ENCODE data around the gene CYS1.
A peak's percentile ranks its signal among the peaks of the same experiment; 100 is the strongest.

The CYS1 gene

DNA sequence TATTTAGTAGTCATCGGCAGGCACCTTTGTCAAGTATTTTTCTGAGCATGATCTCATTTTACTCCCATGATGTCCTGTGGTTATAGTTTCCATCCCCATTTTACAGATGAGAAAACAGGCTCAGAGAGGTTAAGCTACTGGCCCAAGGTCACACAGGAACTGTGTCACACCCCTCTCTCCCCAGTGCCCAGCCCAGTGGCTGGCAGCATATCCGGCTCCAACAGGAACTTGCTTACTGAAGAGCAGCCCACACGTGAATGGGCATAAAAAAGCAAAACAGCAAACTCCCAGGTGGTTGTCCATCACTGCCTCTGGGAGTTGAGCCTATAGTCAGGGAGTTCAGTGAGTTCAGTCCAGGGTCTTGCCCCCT, 45.2 kb downstream of the CYS1 start:
- no peak overlapping the region for H3K27ac ChIP-seq (ENCODE audit: low read length)
- TF ChIP-seq, protein P1, sequence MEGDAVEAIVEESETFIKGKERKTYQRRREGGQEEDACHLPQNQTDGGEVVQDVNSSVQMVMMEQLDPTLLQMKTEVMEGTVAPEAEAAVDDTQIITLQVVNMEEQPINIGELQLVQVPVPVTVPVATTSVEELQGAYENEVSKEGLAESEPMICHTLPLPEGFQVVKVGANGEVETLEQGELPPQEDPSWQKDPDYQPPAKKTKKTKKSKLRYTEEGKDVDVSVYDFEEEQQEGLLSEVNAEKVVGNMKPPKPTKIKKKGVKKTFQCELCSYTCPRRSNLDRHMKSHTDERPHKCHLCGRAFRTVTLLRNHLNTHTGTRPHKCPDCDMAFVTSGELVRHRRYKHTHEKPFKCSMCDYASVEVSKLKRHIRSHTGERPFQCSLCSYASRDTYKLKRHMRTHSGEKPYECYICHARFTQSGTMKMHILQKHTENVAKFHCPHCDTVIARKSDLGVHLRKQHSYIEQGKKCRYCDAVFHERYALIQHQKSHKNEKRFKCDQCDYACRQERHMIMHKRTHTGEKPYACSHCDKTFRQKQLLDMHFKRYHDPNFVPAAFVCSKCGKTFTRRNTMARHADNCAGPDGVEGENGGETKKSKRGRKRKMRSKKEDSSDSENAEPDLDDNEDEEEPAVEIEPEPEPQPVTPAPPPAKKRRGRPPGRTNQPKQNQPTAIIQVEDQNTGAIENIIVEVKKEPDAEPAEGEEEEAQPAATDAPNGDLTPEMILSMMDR (IDR thresholded peaks at IDR 0.05; ENCODE audit: borderline replicate concordance, extremely low read depth, low read length, poor library complexity, severe bottlenecking): no peak
- TF ChIP-seq EZH2 (IDR thresholded peaks at IDR 0.05; ENCODE audit: borderline replicate concordance, low read depth, low read length, severe bottlenecking): no peak
- H3K36me3 ChIP-seq (ENCODE audit: insufficient read depth, low read length): no peaks in the 10 kb centered on the region
- H3K27me3 ChIP-seq (ENCODE audit: insufficient read depth, low read length, poor library complexity): no peaks in the 10 kb centered on the region
- no peaks in the 10 kb centered on the region for H3K79me2 ChIP-seq (ENCODE audit: insufficient read depth, low read length)
- no peaks in the 10 kb centered on the region for H3K9me3 ChIP-seq (ENCODE audit: insufficient read depth, low read length, severe bottlenecking)
- no peak overlapping the region for H2AFZ ChIP-seq (ENCODE audit: low read depth, low read length)
- no peaks in the 10 kb centered on the region for H3K4me1 ChIP-seq (ENCODE audit: insufficient read depth, low read length)
- DNase-seq: no peak
- no peak overlapping the region for H3K4me3 ChIP-seq (ENCODE audit: low read depth in 1 of 2, low read length in 2 of 2)
- no peak overlapping the region for H3K9ac ChIP-seq (ENCODE audit: low read depth, low read length)
- H3K4me2 ChIP-seq (ENCODE audit: insufficient read depth, low read length): no peak overlapping the region
- H4K20me1 ChIP-seq (ENCODE audit: insufficient read depth, low read length): no peaks in the 10 kb centered on the region
- ATAC-seq (ENCODE audit: insufficient read depth, low read depth): no peak

DNA sequence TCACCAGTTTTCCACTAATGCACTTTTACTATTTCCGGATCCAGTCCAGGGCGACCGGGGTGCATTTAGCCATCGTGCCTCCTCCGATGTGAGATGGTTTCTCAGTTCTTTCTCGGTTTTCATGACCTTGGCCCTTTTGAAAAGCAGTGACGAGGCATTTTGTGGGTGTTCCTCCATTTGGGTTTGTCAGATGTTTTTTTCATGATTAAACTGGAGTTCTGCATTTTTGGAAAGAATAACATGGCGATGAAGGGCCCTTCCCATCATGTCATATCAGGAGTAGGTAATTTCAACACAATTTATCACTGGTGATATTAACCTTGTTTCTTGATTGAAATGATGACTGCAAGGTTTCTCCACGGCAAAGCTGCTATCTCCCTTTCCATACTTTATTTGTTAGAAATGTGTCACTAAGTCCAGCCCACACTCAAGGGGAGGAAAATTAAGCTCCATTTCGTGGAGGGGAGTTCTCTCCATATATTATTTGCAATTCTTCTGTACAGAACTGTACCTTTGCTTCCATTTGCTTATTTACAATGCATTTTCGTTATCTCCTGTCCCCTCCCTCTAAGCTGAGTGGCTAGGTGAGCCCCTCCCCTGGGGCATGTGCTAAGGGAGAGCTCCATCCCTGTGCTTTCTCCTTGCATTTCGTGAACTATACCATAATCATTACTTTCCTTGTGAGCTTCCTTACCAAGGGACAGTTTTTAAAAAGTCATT, 45.7 kb downstream of the CYS1 start:
- Histone ChIP-seq H3K4me1 (ENCODE audit: insufficient read depth, low read length) (no peaks in the 10 kb centered on the region), H3K4me2 (ENCODE audit: insufficient read depth, low read length) (no peak overlapping the region), H4K20me1 (ENCODE audit: insufficient read depth, low read length) (no peaks in the 10 kb centered on the region), H3K27ac (ENCODE audit: low read length) (no peak overlapping the region), H3K27me3 (ENCODE audit: insufficient read depth, low read length, poor library complexity) (no peaks in the 10 kb centered on the region), H3K9ac (ENCODE audit: low read depth, low read length) (no peak overlapping the region), H3K9me3 (ENCODE audit: insufficient read depth, low read length, severe bottlenecking) (no peaks in the 10 kb centered on the region), H3K4me3 (ENCODE audit: low read depth in 1 of 2, low read length in 2 of 2) (no peak overlapping the region), H3K36me3 (ENCODE audit: insufficient read depth, low read length) (no peaks in the 10 kb centered on the region), H3K79me2 (ENCODE audit: insufficient read depth, low read length) (no peaks in the 10 kb centered on the region), H2AFZ (ENCODE audit: low read depth, low read length) (no peak overlapping the region)
- TF ChIP-seq, protein P1 (IDR thresholded peaks at IDR 0.05; ENCODE audit: borderline replicate concordance, extremely low read depth, low read length, poor library complexity, severe bottlenecking): no peak
- TF ChIP-seq EZH2 (IDR thresholded peaks at IDR 0.05; ENCODE audit: borderline replicate concordance, low read depth, low read length, severe bottlenecking): no peak
- ATAC-seq (ENCODE audit: insufficient read depth, low read depth) (no peak), DNase-seq (no peak)

DNA sequence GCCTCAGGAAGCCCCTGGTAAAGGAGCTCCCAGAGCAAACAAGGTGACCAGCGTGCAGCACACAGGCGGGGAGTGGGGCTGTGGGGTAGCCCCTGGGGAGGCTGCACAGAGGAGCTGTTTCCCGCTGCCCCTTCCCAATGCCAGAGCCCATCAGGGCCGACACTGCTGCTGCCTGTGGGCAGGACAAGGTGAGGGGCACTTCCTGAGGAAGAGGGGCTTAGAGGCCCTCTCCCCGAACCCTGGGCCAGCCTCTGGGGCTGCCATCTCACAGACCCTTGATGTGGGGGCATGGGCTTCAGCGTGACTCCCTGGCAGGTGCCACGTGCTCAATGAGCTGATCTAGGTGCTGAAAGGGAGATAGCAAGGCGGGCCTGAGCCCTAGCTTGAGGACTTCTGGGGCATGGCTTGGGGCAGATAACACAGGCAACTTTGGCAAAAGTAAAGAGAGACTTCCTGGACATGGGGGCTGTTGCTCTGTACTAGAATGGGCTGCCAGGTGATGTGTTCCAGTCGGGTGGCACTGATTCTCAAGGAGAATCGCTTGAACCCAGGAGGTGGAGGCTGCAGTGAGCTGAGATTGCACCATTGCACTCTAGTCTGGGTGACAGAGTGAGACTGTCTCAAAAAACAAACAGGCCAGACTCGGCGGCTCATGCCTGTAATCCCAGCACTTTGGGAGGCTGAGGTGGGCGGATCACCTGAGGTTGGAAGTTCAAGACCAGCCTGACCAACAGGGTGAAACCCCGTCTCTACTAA, 46.8 kb downstream of the CYS1 start:
- Histone ChIP-seq H3K4me3 (ENCODE audit: low read depth in 1 of 2, low read length in 2 of 2) (no peak overlapping the region), H3K9ac (ENCODE audit: low read depth, low read length) (no peak overlapping the region), H3K79me2 (ENCODE audit: insufficient read depth, low read length) (no peaks in the 10 kb centered on the region), H3K9me3 (ENCODE audit: insufficient read depth, low read length, severe bottlenecking) (no peaks in the 10 kb centered on the region), H3K4me2 (ENCODE audit: insufficient read depth, low read length) (no peak overlapping the region), H3K36me3 (ENCODE audit: insufficient read depth, low read length) (no peaks in the 10 kb centered on the region), H3K4me1 (ENCODE audit: insufficient read depth, low read length) (no peaks in the 10 kb centered on the region), H4K20me1 (ENCODE audit: insufficient read depth, low read length) (no peaks in the 10 kb centered on the region), H2AFZ (ENCODE audit: low read depth, low read length) (no peak overlapping the region), H3K27ac (ENCODE audit: low read length) (no peak overlapping the region), H3K27me3 (ENCODE audit: insufficient read depth, low read length, poor library complexity) (no peaks in the 10 kb centered on the region)
- ATAC-seq (ENCODE audit: insufficient read depth, low read depth): peak; percentile 62; the same call in 2 of the 3 replicates
- DNase-seq: peak; percentile 9
- TF ChIP-seq, protein P1 (IDR thresholded peaks at IDR 0.05; ENCODE audit: borderline replicate concordance, extremely low read depth, low read length, poor library complexity, severe bottlenecking): no peak
- TF ChIP-seq EZH2 (IDR thresholded peaks at IDR 0.05; ENCODE audit: borderline replicate concordance, low read depth, low read length, severe bottlenecking): no peak

Data from DND-41 (cell line).